ENCODE measurements around the gene TFRC.
"Not testable (repeated sequence)": the region's sequence is repeated elsewhere in the genome, so short reads cannot be mapped to it uniquely, and the experiment has no call there.

Gene TFRC

DNA sequence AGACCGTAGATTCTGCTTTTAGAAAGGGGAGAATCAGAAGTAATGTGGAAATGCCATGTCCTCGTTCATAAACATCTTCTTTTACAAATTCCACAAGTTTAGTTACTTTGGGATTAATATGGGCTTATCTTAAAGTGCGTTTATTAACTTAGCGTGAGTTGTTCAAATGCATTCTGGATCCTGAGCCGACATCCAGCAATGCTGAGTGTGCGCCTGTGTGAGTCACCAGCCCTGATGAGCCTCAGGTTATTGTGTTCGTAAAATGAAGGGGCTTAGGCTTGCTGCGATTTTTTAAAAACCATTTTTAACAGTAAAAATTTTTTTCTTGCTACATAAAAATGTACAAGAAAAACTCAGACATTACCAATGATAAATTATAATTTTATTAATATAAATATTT is 57.9 kb downstream of the TFRC start:
- no peaks in the 10 kb centered on the region for H3K36me3 ChIP-seq (ENCODE audit: control insufficient read depth, insufficient read depth, low read length)
- H3K4me1 ChIP-seq (ENCODE audit: control insufficient read depth, insufficient read depth, low read length): no peaks in the 10 kb centered on the region
- H3K9ac ChIP-seq (ENCODE audit: low read length): no peak overlapping the region
- no peaks in the 10 kb centered on the region for H3K27me3 ChIP-seq (ENCODE audit: control insufficient read depth, insufficient read depth, low read length)
- H3K27ac ChIP-seq (ENCODE audit: low read depth, low read length): no peak overlapping the region
- H3K4me3 ChIP-seq (ENCODE audit: low read length): no peak overlapping the region

DNA sequence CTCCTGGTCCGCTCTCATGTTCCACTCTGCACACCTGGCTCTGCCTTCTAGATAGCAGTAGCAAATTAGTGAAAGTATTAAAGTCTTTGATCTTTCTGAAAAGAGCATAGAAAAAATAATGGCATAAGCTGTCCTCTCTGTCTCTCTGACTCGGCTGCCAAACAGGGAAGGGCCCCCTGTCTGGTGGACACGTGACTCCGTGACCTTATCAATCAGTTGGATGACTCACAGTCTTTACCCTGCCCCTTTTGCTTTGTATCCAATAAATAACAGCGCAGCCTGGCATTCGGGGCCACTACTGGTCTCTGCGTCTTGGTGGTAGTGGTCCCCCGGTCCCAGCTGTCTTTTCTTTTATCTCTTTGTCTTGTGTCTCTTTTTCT is 59.4 kb downstream of the TFRC start:
- H3K9ac ChIP-seq (ENCODE audit: low read length); H3K27ac ChIP-seq (ENCODE audit: low read depth, low read length); H3K36me3 ChIP-seq (ENCODE audit: control insufficient read depth, insufficient read depth, low read length); H3K4me3 ChIP-seq (ENCODE audit: low read length); H3K27me3 ChIP-seq (ENCODE audit: control insufficient read depth, insufficient read depth, low read length); H3K4me1 ChIP-seq (ENCODE audit: control insufficient read depth, insufficient read depth, low read length): not testable (repeated sequence)

DNA sequence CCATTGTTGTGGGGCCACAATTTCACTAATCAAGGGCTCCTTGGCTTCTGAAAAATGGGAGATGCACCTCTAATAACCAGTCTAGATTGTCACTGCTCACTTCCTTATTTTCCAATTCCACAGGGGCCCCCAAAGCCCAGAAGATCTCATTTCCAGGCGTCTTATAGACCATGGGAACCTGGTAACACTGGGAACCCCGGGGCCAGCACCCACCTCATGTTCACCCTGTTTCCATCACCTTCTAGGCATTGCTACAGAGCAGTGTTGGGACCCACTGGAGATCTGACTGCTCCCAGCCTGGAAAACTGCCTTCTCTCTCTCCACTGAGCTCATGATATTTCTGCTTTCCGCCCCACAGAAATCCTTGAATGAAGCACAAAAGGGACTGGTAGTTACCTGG is 61.5 kb downstream of the TFRC start:
- Histone ChIP-seq H3K36me3 (ENCODE audit: control insufficient read depth, insufficient read depth, low read length) (no peaks in the 10 kb centered on the region), H3K4me3 (ENCODE audit: low read length) (no peak overlapping the region), H3K4me1 (ENCODE audit: control insufficient read depth, insufficient read depth, low read length) (no peaks in the 10 kb centered on the region), H3K27me3 (ENCODE audit: control insufficient read depth, insufficient read depth, low read length) (no peaks in the 10 kb centered on the region), H3K9ac (ENCODE audit: low read length) (no peak overlapping the region), H3K27ac (ENCODE audit: low read depth, low read length) (no peak overlapping the region)

DNA sequence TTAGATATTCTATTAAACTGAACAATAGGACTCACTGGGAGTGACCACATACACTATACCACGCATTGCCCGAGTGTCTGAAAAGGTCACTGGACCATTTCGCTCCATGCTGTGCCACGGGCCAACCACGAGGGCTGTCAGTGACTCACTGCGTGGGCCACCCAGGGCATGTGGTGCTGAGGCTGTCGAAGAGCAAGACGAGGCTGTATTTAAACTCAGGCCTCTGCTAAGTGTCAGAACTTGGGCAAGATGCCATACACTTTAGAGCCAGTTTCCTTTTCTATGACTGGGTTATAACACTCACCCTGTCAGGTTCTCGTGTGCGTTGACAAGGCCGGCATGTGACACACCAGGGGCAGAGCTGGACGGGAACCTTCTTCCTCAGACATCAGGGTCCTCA is 62.3 kb downstream of the TFRC start:
- H3K36me3 ChIP-seq (ENCODE audit: control insufficient read depth, insufficient read depth, low read length); H3K4me3 ChIP-seq (ENCODE audit: low read length); H3K27ac ChIP-seq (ENCODE audit: low read depth, low read length); H3K4me1 ChIP-seq (ENCODE audit: control insufficient read depth, insufficient read depth, low read length); H3K27me3 ChIP-seq (ENCODE audit: control insufficient read depth, insufficient read depth, low read length); H3K9ac ChIP-seq (ENCODE audit: low read length): not testable (repeated sequence)

DNA sequence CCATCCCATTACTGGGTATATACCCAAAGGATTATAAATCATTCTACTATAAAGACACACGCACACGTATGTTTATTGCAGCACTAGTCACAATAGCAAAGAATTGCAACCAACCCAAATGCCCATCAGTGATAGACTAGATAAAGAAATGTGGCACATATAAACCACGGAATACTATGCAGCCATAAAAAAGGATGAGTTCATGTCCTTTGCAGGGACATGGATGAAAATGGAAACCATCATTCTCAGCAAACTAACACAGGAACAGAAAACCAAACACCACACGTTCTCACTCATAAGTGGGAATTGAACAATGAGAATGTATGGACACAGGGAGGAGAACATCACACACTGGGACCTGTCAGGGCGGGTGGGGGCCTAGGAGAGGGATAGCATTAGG is 63.7 kb downstream of the TFRC start:
- H3K4me1 ChIP-seq (ENCODE audit: control insufficient read depth, insufficient read depth, low read length); H3K27me3 ChIP-seq (ENCODE audit: control insufficient read depth, insufficient read depth, low read length); H3K36me3 ChIP-seq (ENCODE audit: control insufficient read depth, insufficient read depth, low read length); H3K4me3 ChIP-seq (ENCODE audit: low read length); H3K9ac ChIP-seq (ENCODE audit: low read length); H3K27ac ChIP-seq (ENCODE audit: low read depth, low read length): not testable (repeated sequence)

DNA sequence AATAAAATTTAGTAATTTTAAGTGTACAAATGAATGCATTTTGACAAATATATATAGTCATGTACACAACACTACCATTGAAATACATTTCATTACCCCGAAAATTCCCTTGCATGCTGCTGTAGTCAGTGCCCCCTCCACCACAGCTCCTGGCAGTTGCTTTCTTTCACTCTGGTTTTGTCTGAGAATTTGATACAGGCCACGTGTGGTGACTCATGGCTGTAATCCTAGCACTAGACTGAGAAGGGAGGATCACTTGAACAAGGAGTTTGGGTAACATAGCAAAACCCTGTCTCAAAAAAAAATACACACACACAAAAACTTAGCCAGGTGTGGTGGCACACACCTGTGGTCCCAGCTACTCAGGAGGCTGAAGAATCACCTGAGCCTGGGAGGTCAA is 65.4 kb downstream of the TFRC start:
- Histone ChIP-seq H3K27me3 (ENCODE audit: control insufficient read depth, insufficient read depth, low read length) (no peaks in the 10 kb centered on the region), H3K36me3 (ENCODE audit: control insufficient read depth, insufficient read depth, low read length) (no peaks in the 10 kb centered on the region), H3K9ac (ENCODE audit: low read length) (no peak overlapping the region), H3K4me1 (ENCODE audit: control insufficient read depth, insufficient read depth, low read length) (no peaks in the 10 kb centered on the region), H3K27ac (ENCODE audit: low read depth, low read length) (no peak overlapping the region), H3K4me3 (ENCODE audit: low read length) (no peak overlapping the region)

DNA sequence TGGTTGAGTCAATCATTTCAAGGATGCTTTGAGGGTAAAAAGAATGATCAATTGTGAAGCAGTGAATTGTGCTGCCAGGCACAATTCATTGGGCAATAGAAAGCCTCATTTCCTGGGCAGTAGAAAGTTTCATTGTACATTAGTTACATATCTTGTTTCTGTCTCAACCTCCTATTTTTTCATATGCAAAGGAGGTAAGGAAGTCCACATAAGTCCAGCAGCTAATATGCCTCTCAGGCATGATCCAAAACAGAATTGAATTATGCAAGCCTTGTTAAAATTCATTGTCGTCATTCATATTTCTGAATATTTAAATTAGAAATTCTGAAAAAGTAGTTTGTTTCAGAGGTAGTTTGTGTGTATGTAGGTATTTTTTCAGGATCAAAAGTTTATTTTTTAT is 65.8 kb downstream of the TFRC start:
- Histone ChIP-seq H3K27me3 (ENCODE audit: control insufficient read depth, insufficient read depth, low read length) (no peaks in the 10 kb centered on the region), H3K27ac (ENCODE audit: low read depth, low read length) (no peak overlapping the region), H3K4me1 (ENCODE audit: control insufficient read depth, insufficient read depth, low read length) (no peaks in the 10 kb centered on the region), H3K4me3 (ENCODE audit: low read length) (no peak overlapping the region), H3K9ac (ENCODE audit: low read length) (no peak overlapping the region), H3K36me3 (ENCODE audit: control insufficient read depth, insufficient read depth, low read length) (no peaks in the 10 kb centered on the region)

DNA sequence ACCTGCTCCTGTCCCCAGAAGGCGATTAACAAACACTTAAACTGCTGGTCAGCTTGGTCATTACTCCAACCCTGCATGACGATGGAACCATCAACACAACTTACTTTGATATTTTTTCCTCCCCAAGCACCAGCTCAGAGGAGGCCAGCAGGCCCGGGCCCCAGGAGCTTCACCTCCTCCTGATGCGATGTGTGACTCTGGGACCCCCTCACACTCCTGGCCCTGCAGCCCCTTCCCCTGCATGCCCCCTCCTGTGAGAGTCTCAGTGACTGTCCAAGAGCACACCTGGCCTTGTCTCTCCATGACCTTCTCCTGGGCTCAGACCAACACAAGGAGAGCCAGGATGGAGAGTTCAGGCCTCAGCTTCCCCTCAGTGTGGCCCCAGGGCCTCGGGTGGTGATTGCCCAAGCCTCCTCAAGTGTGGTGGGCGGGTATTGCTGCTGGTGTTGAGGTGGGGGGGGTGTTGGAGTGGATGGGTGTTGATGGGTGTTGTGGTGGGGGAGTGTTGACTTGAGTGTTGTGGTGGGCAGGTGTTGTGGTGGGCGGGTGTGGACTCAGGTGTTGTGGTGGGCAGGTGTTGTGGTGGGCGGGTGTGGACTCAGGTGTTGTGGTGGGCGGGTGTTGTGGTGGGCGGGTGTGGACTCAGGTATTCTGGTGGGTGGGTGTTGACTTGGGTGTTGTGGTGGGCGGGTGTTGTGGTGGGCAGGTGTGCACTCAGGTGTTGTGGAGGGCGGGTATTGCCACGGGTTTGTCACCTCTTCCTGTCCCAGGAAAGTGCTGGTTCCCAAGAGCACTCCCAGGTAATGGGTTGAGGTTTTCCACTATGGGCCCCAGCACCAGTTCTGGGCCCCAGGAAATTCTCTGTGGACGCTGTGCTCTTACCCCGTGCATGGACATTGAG is 68.1 kb downstream of the TFRC start:
- Histone ChIP-seq H3K36me3 (ENCODE audit: control insufficient read depth, insufficient read depth, low read length) (no peaks in the 10 kb centered on the region), H3K4me1 (ENCODE audit: control insufficient read depth, insufficient read depth, low read length) (no peaks in the 10 kb centered on the region), H3K9ac (ENCODE audit: low read length) (no peak overlapping the region), H3K27ac (ENCODE audit: low read depth, low read length) (no peak overlapping the region), H3K27me3 (ENCODE audit: control insufficient read depth, insufficient read depth, low read length) (no peaks in the 10 kb centered on the region), H3K4me3 (ENCODE audit: low read length) (no peak overlapping the region)

DNA sequence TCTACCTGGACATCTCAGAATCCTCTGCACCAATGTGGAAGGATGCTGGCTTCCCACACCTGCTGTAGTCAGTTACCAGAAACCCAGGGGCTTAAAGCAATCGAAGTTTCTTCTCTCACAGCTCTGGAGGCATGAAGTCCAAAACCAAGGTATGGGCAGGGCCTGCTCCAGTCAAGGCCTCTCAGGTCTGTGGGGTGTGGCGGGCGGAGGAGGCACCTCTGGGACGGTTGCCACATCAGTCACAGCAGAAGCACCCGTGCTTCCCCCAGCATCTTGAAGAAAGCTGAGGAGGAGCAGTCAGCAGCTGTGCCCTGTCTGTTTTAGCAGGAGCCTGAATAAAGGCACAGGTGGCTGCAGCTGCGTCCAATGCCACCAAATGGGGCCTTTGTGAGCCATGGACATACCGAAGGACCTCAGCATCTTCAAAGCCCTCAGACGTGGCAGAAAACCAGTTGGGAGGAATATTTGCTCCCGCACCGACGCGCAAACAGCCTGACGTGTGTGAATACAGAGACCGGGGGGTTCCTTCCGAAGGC is 68.9 kb downstream of the TFRC start:
- Histone ChIP-seq H3K9ac (ENCODE audit: low read length) (no peak overlapping the region), H3K27ac (ENCODE audit: low read depth, low read length) (no peak overlapping the region), H3K36me3 (ENCODE audit: control insufficient read depth, insufficient read depth, low read length) (no peaks in the 10 kb centered on the region), H3K27me3 (ENCODE audit: control insufficient read depth, insufficient read depth, low read length) (no peaks in the 10 kb centered on the region), H3K4me1 (ENCODE audit: control insufficient read depth, insufficient read depth, low read length) (no peaks in the 10 kb centered on the region), H3K4me3 (ENCODE audit: low read length) (no peak overlapping the region)

DNA sequence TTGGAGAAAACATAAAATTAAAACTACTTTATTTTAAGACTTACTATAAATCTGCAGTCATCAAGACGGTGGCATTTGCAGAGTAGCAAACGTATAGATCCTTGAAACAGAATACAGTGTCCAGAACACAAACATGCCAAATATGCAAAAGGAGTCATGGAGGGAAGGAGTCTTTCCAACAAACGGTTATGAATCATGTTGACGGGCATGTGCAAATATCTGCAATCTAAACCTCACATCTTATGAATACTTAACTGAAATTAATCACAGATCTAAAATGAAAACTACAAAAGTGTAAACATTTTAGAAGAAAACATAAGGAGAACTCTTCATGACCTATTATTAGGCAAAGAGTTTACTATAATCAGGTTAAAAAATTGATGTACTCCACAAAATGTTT is 69.4 kb downstream of the TFRC start:
- Histone ChIP-seq H3K4me1 (ENCODE audit: control insufficient read depth, insufficient read depth, low read length) (no peaks in the 10 kb centered on the region), H3K27ac (ENCODE audit: low read depth, low read length) (no peak overlapping the region), H3K4me3 (ENCODE audit: low read length) (no peak overlapping the region), H3K27me3 (ENCODE audit: control insufficient read depth, insufficient read depth, low read length) (no peaks in the 10 kb centered on the region), H3K9ac (ENCODE audit: low read length) (no peak overlapping the region), H3K36me3 (ENCODE audit: control insufficient read depth, insufficient read depth, low read length) (no peaks in the 10 kb centered on the region)

DNA sequence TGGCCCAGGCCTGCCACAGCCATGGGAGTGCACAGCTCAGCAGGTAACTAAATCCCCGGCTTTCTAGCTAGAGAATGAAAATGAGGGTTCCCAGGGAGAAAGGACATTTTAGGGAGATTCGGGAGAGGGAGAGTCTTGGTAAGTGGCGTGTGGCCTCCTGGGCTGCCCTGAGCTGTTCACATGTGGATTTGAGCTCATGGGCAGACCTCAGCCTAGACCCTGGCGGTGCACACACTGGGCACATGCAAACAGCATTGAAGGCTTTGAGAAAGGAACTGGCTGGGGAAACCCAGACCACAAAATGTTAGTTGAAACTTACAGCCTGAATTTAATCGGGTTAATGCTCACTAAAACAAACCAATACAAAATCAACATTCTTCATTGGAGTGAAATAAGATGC is 72.4 kb downstream of the TFRC start:
- H3K4me1 ChIP-seq (ENCODE audit: control insufficient read depth, insufficient read depth, low read length): no peaks in the 10 kb centered on the region
- H3K27ac ChIP-seq (ENCODE audit: low read depth, low read length): no peak overlapping the region
- H3K36me3 ChIP-seq (ENCODE audit: control insufficient read depth, insufficient read depth, low read length): no peaks in the 10 kb centered on the region
- no peak overlapping the region for H3K4me3 ChIP-seq (ENCODE audit: low read length)
- no peaks in the 10 kb centered on the region for H3K27me3 ChIP-seq (ENCODE audit: control insufficient read depth, insufficient read depth, low read length)
- H3K9ac ChIP-seq (ENCODE audit: low read length): no peak overlapping the region

DNA sequence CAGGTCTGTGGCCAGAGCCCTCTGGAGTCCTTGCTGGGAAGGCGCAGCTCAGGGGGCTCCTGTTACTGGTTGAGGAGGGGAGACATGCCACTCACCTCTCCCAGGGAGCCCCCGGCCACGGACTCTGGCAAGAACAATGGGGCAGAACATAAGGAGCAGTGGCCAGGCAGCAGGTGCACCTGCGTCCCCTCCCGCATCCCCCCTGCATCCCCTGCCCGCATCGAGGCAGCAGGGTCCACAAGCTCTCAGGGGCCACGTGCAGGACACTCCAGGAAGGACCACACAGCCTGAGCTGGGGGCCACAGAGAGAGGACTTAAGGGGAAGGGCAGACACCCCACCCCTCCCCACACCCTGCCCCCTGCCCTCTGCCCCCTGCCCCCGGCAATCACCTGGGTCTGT is 73.0 kb downstream of the TFRC start:
- Histone ChIP-seq H3K9ac (ENCODE audit: low read length) (no peak overlapping the region), H3K4me1 (ENCODE audit: control insufficient read depth, insufficient read depth, low read length) (no peaks in the 10 kb centered on the region), H3K27ac (ENCODE audit: low read depth, low read length) (no peak overlapping the region)

DNA sequence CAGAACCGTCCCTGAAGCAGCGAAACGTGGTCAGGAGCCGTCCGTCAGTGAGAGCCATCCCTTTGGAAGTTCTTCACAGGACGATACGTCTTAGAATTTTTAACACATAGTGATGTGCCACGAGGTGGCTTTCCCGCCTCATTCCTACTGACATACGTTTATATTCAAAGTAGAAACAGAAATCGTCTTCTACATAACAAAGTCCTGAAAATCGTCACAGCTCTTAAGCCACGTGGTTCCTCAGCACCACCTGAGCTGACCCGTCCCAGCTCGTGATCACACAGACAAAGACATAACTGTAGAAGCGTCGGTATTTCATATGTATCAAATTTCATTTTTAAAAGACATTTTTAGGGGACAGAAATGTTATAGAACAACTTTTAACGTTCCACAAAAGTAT is 73.5 kb downstream of the TFRC start:
- no peaks in the 10 kb centered on the region for H3K4me1 ChIP-seq (ENCODE audit: control insufficient read depth, insufficient read depth, low read length)

More for the DNA sequence above, 73.0 kb downstream of the TFRC start:
- Histone ChIP-seq H3K36me3 (ENCODE audit: control insufficient read depth, insufficient read depth, low read length) (no peaks in the 10 kb centered on the region), H3K27me3 (ENCODE audit: control insufficient read depth, insufficient read depth, low read length) (no peaks in the 10 kb centered on the region), H3K4me3 (ENCODE audit: low read length) (no peak overlapping the region)

More for the DNA sequence above, 73.5 kb downstream of the TFRC start:
- no peaks in the 10 kb centered on the region for H3K36me3 ChIP-seq (ENCODE audit: control insufficient read depth, insufficient read depth, low read length)
- no peak overlapping the region for H3K9ac ChIP-seq (ENCODE audit: low read length)
- H3K4me3 ChIP-seq (ENCODE audit: low read length): no peak overlapping the region
- H3K27me3 ChIP-seq (ENCODE audit: control insufficient read depth, insufficient read depth, low read length): no peaks in the 10 kb centered on the region
- H3K27ac ChIP-seq (ENCODE audit: low read depth, low read length): no peak overlapping the region

Data from rectal smooth muscle tissue (tissue), 1 donor.